ENCODE data around the gene FGD4. TPM values are rescaled to one million over a fixed set of nuclear protein-coding genes. Genes with fewer than 3 reads are reported as not detected.

Gene FGD4
- total RNA-seq, 1 donor from 2014 or later = 51.1 TPM

GRCh38 chr12:32586390-32586789, 187.0 kb downstream of the FGD4 start:
- peaks cover 0 to 4% (median 2%) of the 10 kb centered on the region in 3 donors for H3K4me1 ChIP-seq (ENCODE audit: control insufficient read depth in 3 of 3, insufficient read depth in 3 of 3, low read length in 3 of 3)
- no peak overlapping the region for H3K9ac ChIP-seq (ENCODE audit: low read depth in 1 of 3, low read length in 3 of 3)
- no peaks in the 10 kb centered on the region for H3K9me3 ChIP-seq (ENCODE audit: control insufficient read depth in 3 of 3, low read length in 3 of 3)
- no peaks in the 10 kb centered on the region for H3K27me3 ChIP-seq (ENCODE audit: control insufficient read depth in 3 of 3, insufficient read depth in 3 of 3, low read length in 3 of 3)
- no peak overlapping the region for H3K4me3 ChIP-seq (ENCODE audit: low read length in 3 of 3)
- no peak overlapping the region for H3K27ac ChIP-seq (ENCODE audit: low read depth, low read length)
- H3K36me3 ChIP-seq (ENCODE audit: control insufficient read depth in 3 of 3, insufficient read depth in 3 of 3, low read length in 3 of 3) = peaks cover 7 to 25% (median 15%) of the 10 kb centered on the region in 3 donors

GRCh38 chr12:32587581-32588495, 188.5 kb downstream of the FGD4 start:
- Histone ChIP-seq H3K27me3 (ENCODE audit: control insufficient read depth in 3 of 3, insufficient read depth in 3 of 3, low read length in 3 of 3) (no peaks in the 10 kb centered on the region), H3K4me1 (ENCODE audit: control insufficient read depth in 3 of 3, insufficient read depth in 3 of 3, low read length in 3 of 3) (peaks cover 0 to 4% (median 2%) of the 10 kb centered on the region in 3 donors), H3K9ac (ENCODE audit: low read depth in 1 of 3, low read length in 3 of 3) (no peak overlapping the region), H3K36me3 (ENCODE audit: control insufficient read depth in 3 of 3, insufficient read depth in 3 of 3, low read length in 3 of 3) (peaks cover 0 to 15% (median 5%) of the 10 kb centered on the region in 3 donors), H3K27ac (ENCODE audit: low read depth, low read length) (no peak overlapping the region), H3K4me3 (ENCODE audit: low read length in 3 of 3) (no peak overlapping the region), H3K9me3 (ENCODE audit: control insufficient read depth in 3 of 3, low read length in 3 of 3) (no peaks in the 10 kb centered on the region)

GRCh38 chr12:32588604-32589003, 189.2 kb downstream of the FGD4 start:
- Histone ChIP-seq H3K27ac (ENCODE audit: low read depth, low read length) (no peak overlapping the region), H3K9ac (ENCODE audit: low read depth in 1 of 3, low read length in 3 of 3) (no peak overlapping the region), H3K4me1 (ENCODE audit: control insufficient read depth in 3 of 3, insufficient read depth in 3 of 3, low read length in 3 of 3) (peaks cover 0 to 4% (median 2%) of the 10 kb centered on the region in 3 donors), H3K4me3 (ENCODE audit: low read length in 3 of 3) (no peak overlapping the region), H3K27me3 (ENCODE audit: control insufficient read depth in 3 of 3, insufficient read depth in 3 of 3, low read length in 3 of 3) (no peaks in the 10 kb centered on the region), H3K9me3 (ENCODE audit: control insufficient read depth in 3 of 3, low read length in 3 of 3) (no peaks in the 10 kb centered on the region), H3K36me3 (ENCODE audit: control insufficient read depth in 3 of 3, insufficient read depth in 3 of 3, low read length in 3 of 3) (peaks cover 0 to 12% (median 5%) of the 10 kb centered on the region in 3 donors)

- no peaks in the 10 kb centered on the region for H3K9me3 ChIP-seq (ENCODE audit: control insufficient read depth in 3 of 3, low read length in 3 of 3)
- no peak overlapping the region for H3K9ac ChIP-seq (ENCODE audit: low read depth in 1 of 3, low read length in 3 of 3)
- H3K27me3 ChIP-seq (ENCODE audit: control insufficient read depth in 3 of 3, insufficient read depth in 3 of 3, low read length in 3 of 3) = no peaks in the 10 kb centered on the region
- H3K4me3 ChIP-seq (ENCODE audit: low read length in 3 of 3) = no peak overlapping the region
- peaks cover 0 to 4% (median 2%) of the 10 kb centered on the region in 3 donors for H3K4me1 ChIP-seq (ENCODE audit: control insufficient read depth in 3 of 3, insufficient read depth in 3 of 3, low read length in 3 of 3)
- no peak overlapping the region for H3K27ac ChIP-seq (ENCODE audit: low read depth, low read length)
- peaks cover 0 to 8% (median 0%) of the 10 kb centered on the region in 3 donors for H3K36me3 ChIP-seq (ENCODE audit: control insufficient read depth in 3 of 3, insufficient read depth in 3 of 3, low read length in 3 of 3)
Observed at GRCh38 chr12:32589165-32589865, 190.0 kb downstream of the FGD4 start.

- Histone ChIP-seq H3K9ac (ENCODE audit: low read depth in 1 of 3, low read length in 3 of 3) (no peak overlapping the region), H3K4me1 (ENCODE audit: control insufficient read depth in 3 of 3, insufficient read depth in 3 of 3, low read length in 3 of 3) (no peaks in the 10 kb centered on the region), H3K4me3 (ENCODE audit: low read length in 3 of 3) (no peak overlapping the region), H3K9me3 (ENCODE audit: control insufficient read depth in 3 of 3, low read length in 3 of 3) (no peaks in the 10 kb centered on the region), H3K36me3 (ENCODE audit: control insufficient read depth in 3 of 3, insufficient read depth in 3 of 3, low read length in 3 of 3) (peaks cover 0 to 15% (median 14%) of the 10 kb centered on the region in 3 donors), H3K27me3 (ENCODE audit: control insufficient read depth in 3 of 3, insufficient read depth in 3 of 3, low read length in 3 of 3) (no peaks in the 10 kb centered on the region), H3K27ac (ENCODE audit: low read depth, low read length) (no peak overlapping the region)
Observed at GRCh38 chr12:32595251-32595650, 195.9 kb downstream of the FGD4 start.

GRCh38 chr12:32596030-32596429, 196.7 kb downstream of the FGD4 start:
- H3K9ac ChIP-seq (ENCODE audit: low read depth in 1 of 3, low read length in 3 of 3) = no peak overlapping the region
- H3K4me1 ChIP-seq (ENCODE audit: control insufficient read depth in 3 of 3, insufficient read depth in 3 of 3, low read length in 3 of 3) = no peaks in the 10 kb centered on the region
- no peak overlapping the region for H3K4me3 ChIP-seq (ENCODE audit: low read length in 3 of 3)
- H3K36me3 ChIP-seq (ENCODE audit: control insufficient read depth in 3 of 3, insufficient read depth in 3 of 3, low read length in 3 of 3) = peaks cover under 1 to 16% (median 15%) of the 10 kb centered on the region in 3 donors
- H3K27ac ChIP-seq (ENCODE audit: low read depth, low read length) = no peak overlapping the region
- H3K9me3 ChIP-seq (ENCODE audit: control insufficient read depth in 3 of 3, low read length in 3 of 3) = no peaks in the 10 kb centered on the region
- H3K27me3 ChIP-seq (ENCODE audit: control insufficient read depth in 3 of 3, insufficient read depth in 3 of 3, low read length in 3 of 3) = no peaks in the 10 kb centered on the region

- Histone ChIP-seq H3K4me1 (ENCODE audit: control insufficient read depth in 3 of 3, insufficient read depth in 3 of 3, low read length in 3 of 3) (no peaks in the 10 kb centered on the region), H3K9ac (ENCODE audit: low read depth in 1 of 3, low read length in 3 of 3) (no peak overlapping the region), H3K4me3 (ENCODE audit: low read length in 3 of 3) (no peak overlapping the region), H3K27ac (ENCODE audit: low read depth, low read length) (no peak overlapping the region), H3K9me3 (ENCODE audit: control insufficient read depth in 3 of 3, low read length in 3 of 3) (no peaks in the 10 kb centered on the region), H3K36me3 (ENCODE audit: control insufficient read depth in 3 of 3, insufficient read depth in 3 of 3, low read length in 3 of 3) (peaks cover 6 to 28% (median 26%) of the 10 kb centered on the region in 3 donors), H3K27me3 (ENCODE audit: control insufficient read depth in 3 of 3, insufficient read depth in 3 of 3, low read length in 3 of 3) (no peaks in the 10 kb centered on the region)
Observed at GRCh38 chr12:32598688-32599087, 199.3 kb downstream of the FGD4 start.

- Histone ChIP-seq H3K4me3 (ENCODE audit: low read length in 3 of 3) (no peak overlapping the region), H3K36me3 (ENCODE audit: control insufficient read depth in 3 of 3, insufficient read depth in 3 of 3, low read length in 3 of 3) (peaks cover 6 to 28% (median 26%) of the 10 kb centered on the region in 3 donors), H3K27ac (ENCODE audit: low read depth, low read length) (no peak overlapping the region)
Observed at GRCh38 chr12:32600681-32601080, 201.3 kb downstream of the FGD4 start.

GRCh38 chr12:32603071-32603470, 203.7 kb downstream of the FGD4 start:
- H3K27ac ChIP-seq (ENCODE audit: low read depth, low read length) = no peak overlapping the region
- H3K4me3 ChIP-seq (ENCODE audit: low read length in 3 of 3) = no peak overlapping the region
- H3K36me3 ChIP-seq (ENCODE audit: control insufficient read depth in 3 of 3, insufficient read depth in 3 of 3, low read length in 3 of 3) = peaks cover 6 to 30% (median 30%) of the 10 kb centered on the region in 3 donors
- H3K9me3 ChIP-seq (ENCODE audit: control insufficient read depth in 3 of 3, low read length in 3 of 3) = no peaks in the 10 kb centered on the region
- H3K27me3 ChIP-seq (ENCODE audit: control insufficient read depth in 3 of 3, insufficient read depth in 3 of 3, low read length in 3 of 3) = no peaks in the 10 kb centered on the region
- H3K4me1 ChIP-seq (ENCODE audit: control insufficient read depth in 3 of 3, insufficient read depth in 3 of 3, low read length in 3 of 3) = peaks cover 0 to 6% (median 0%) of the 10 kb centered on the region in 3 donors
- no peak overlapping the region for H3K9ac ChIP-seq (ENCODE audit: low read depth in 1 of 3, low read length in 3 of 3)

More at GRCh38 chr12:32600681-32601080, 201.3 kb downstream of the FGD4 start:
- Histone ChIP-seq H3K9me3 (ENCODE audit: control insufficient read depth in 3 of 3, low read length in 3 of 3) (no peaks in the 10 kb centered on the region), H3K9ac (ENCODE audit: low read depth in 1 of 3, low read length in 3 of 3) (no peak overlapping the region), H3K4me1 (ENCODE audit: control insufficient read depth in 3 of 3, insufficient read depth in 3 of 3, low read length in 3 of 3) (peaks cover 0 to 6% (median 0%) of the 10 kb centered on the region in 3 donors), H3K27me3 (ENCODE audit: control insufficient read depth in 3 of 3, insufficient read depth in 3 of 3, low read length in 3 of 3) (no peaks in the 10 kb centered on the region)

- H3K9me3 ChIP-seq (ENCODE audit: control insufficient read depth in 3 of 3, low read length in 3 of 3) = no peaks in the 10 kb centered on the region
- H3K27me3 ChIP-seq (ENCODE audit: control insufficient read depth in 3 of 3, insufficient read depth in 3 of 3, low read length in 3 of 3) = no peaks in the 10 kb centered on the region
- no peak overlapping the region for H3K27ac ChIP-seq (ENCODE audit: low read depth, low read length)
- H3K9ac ChIP-seq (ENCODE audit: low read depth in 1 of 3, low read length in 3 of 3) = no peak overlapping the region
- no peak overlapping the region for H3K4me3 ChIP-seq (ENCODE audit: low read length in 3 of 3)
- peaks cover 6 to 30% (median 28%) of the 10 kb centered on the region in 3 donors for H3K36me3 ChIP-seq (ENCODE audit: control insufficient read depth in 3 of 3, insufficient read depth in 3 of 3, low read length in 3 of 3)
- H3K4me1 ChIP-seq (ENCODE audit: control insufficient read depth in 3 of 3, insufficient read depth in 3 of 3, low read length in 3 of 3) = peaks cover 0 to 6% (median 0%) of the 10 kb centered on the region in 3 donors
Observed at GRCh38 chr12:32603858-32604257, 204.5 kb downstream of the FGD4 start.

Measured in skeletal muscle tissue (tissue), 4 donors.